C1 segment of cervical spinal cord (tissue), 14 donors: ENCODE measurements around the gene SCYL2.
"Not testable (repeated sequence)": the region's sequence is repeated elsewhere in the genome, so short reads cannot be mapped to it uniquely, and the experiment has no call there.

Experiments
- DNase-seq, 14 donors: peaks; one replicate each; lab custom pipeline; 2025; lab: John Stamatoyannopoulos, UW

The SCYL2 gene, protein sequence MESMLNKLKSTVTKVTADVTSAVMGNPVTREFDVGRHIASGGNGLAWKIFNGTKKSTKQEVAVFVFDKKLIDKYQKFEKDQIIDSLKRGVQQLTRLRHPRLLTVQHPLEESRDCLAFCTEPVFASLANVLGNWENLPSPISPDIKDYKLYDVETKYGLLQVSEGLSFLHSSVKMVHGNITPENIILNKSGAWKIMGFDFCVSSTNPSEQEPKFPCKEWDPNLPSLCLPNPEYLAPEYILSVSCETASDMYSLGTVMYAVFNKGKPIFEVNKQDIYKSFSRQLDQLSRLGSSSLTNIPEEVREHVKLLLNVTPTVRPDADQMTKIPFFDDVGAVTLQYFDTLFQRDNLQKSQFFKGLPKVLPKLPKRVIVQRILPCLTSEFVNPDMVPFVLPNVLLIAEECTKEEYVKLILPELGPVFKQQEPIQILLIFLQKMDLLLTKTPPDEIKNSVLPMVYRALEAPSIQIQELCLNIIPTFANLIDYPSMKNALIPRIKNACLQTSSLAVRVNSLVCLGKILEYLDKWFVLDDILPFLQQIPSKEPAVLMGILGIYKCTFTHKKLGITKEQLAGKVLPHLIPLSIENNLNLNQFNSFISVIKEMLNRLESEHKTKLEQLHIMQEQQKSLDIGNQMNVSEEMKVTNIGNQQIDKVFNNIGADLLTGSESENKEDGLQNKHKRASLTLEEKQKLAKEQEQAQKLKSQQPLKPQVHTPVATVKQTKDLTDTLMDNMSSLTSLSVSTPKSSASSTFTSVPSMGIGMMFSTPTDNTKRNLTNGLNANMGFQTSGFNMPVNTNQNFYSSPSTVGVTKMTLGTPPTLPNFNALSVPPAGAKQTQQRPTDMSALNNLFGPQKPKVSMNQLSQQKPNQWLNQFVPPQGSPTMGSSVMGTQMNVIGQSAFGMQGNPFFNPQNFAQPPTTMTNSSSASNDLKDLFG

DNA sequence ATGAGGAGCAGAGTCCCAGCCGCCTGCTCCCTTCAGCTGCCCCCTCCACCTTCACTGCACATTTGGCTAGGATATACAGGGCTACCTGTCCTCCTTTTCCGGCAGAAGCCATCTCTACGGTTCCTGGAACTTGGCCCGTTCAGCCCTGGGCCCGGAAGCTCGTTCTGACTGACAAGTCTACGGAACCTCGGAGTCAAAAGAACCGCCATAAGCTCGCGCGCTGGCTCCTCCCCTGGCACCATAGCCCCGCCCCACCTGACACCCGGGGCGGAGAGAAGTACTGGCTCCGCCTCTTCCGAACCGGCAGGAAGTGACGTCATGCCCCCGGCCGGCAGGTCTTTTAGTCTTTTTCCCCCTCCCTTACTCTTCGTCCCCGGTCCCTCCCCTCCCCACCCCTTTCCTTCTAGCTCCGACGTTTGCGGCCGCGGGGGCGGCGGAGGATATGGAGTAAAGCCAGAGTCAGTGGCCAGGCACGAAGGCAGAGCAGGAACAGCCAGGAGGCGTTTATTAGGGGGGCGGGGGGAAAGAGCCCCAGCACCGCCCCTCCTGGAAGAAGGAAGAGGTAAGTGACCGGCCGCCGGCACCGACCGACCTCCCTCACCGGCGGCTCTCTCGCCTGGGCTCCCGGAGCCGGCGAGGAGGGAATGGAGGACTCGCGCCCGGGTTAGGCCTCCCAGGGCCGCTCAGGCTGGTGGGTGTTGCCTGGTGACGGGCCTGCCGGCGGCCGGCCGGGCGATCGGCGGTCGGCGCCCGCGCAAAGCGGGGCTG lies at the start of gene SCYL2, which contains the start of gene DEPDC4:
TSS of gene SCYL2 (plus strand) at position 343 of the 768 bp plus-strand sequence. CDS start 15,794 bp downstream, outside the sequence.
TSS of gene DEPDC4 (minus strand) at position 245 of the 768 bp plus-strand sequence. CDS start at position 242, 3 bp downstream.
- peak; percentile 69 to 98 (median 94) for DNase-seq

- no peak for DNase-seq
Measured at GRCh38 chr12:100219328-100220109, 47.5 kb upstream of the SCYL2 start.

- no peak for DNase-seq
Measured at GRCh38 chr12:100221523-100221922, 45.5 kb upstream of the SCYL2 start.

DNA sequence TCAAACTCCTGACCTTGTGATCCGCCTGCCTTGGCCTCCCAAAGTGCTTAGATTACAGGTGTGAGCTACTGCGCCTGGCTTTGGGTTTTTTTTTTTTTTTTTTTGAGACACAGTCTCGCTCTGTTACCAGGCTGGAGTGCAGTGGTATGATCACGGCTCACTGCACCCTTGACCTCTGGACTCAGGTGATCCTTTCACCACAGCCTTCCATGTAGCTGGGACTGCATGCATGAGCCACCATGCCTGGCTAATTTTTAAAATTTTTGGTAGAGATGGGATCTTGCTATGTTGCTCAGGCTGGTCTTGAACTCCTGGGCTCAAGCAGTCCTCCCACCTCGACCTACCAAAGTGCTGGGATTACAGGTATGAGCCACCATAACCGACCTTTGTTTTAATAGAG lies 44.8 kb upstream of the SCYL2 start:
- DNase-seq, result not testable (repeated sequence)

GRCh38 chr12:100225491-100225890 lies 41.5 kb upstream of the SCYL2 start:
- no peak for DNase-seq

DNA sequence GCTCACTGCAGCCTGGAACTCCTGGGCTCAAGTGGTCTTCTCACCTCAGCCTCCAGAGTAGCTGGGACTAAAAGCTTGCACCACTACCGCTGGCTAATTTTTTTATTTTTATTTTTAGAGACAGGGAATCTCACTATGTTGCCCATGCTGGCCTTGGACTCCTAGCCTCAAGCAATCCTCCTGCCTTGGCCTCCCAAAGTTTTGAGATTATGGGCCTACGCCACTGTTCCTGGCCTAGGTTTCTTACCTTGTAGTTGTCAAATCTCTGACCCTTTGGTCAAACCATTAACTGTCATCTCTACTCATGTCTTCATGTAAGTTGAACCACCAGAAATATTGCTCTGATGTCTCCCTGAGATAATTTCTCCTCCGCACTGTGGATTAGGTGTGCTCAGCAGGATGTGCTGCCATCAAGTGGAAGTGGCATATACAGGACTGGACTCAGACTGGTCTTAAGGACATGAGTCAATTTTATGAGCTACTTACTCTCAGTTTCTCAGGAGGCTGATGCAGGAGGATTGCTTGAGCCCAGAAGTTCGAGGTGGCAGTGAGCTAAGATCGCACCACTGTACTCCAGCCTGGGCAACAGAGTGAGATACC lies 37.8 kb upstream of the SCYL2 start:
- no peak for DNase-seq

DNA sequence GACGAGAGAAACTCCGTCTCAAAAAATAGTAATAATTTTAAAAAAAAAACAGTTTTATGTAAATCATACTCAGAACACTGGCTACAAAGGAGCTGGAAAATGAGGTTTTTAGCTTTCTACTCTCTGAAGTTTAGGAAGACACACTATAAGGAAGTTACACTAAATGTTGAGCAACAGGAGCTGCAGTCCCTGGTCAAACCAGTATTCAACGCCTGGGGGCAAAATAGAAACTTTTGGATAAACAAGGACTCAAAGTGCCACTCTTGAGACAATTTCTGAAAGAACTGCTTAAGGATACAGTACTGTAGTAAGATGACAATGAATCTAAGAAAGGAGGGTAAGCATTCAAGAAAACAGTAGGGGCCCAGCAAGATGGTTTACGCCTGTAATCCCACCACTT lies 37.1 kb upstream of the SCYL2 start:
- no peak for DNase-seq

DNA sequence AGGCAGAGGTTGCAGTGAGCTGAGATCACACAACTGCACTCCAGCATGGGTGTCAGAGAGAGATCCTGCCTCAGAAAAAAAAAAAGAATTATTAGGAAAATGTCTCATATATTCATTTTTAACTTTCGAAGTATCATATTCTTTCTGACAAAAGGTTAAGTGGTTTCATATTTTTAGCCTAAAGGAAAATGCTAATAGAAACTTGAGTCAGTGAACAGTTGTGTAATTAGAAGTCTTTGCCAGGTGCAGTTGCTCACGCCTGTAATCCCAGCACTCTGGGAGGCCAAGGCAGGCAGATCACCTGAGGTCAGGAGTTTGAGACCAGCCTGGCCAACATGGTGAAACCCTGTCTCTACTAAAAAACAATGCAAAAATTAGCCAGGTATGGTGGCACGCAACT lies 35.1 kb upstream of the SCYL2 start:
- not testable (repeated sequence) for DNase-seq

- DNase-seq, result no peak
Measured at GRCh38 chr12:100234166-100234565, 32.8 kb upstream of the SCYL2 start.

DNA sequence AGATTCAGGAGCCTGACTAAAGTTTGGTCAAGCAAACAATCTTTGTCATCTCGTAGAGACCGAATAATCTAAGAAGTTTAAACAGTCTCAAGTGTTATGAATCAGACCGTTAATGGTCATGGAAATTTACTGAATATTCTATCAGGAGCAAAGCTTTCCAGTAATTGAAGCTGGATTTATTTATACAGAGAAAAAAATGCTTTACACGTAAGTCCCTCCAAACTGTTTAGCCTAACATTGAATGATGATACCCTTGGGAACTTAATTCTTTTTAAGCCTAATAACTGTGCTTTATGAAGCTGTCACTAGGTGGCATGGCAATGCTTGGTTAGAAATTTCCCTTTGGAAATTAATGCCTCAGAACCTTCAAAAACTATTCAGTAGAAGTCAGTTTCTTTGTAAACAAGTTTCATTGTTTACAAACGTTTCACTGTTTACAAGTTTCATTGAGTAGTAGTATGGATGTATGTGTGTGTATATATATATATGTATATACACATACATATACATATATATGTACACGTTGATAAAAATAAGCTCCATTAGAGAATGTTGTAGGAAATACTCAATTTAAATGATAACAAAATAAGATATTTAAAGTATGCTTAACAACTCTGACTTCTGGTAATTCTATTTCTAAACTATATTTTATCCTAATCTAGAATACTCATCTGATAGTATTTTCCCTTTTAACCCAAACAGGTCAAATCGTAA lies 32.2 kb upstream of the SCYL2 start:
- DNase-seq, result no peak

- no peak for DNase-seq
Measured at GRCh38 chr12:100238801-100239200, 28.2 kb upstream of the SCYL2 start.

DNA sequence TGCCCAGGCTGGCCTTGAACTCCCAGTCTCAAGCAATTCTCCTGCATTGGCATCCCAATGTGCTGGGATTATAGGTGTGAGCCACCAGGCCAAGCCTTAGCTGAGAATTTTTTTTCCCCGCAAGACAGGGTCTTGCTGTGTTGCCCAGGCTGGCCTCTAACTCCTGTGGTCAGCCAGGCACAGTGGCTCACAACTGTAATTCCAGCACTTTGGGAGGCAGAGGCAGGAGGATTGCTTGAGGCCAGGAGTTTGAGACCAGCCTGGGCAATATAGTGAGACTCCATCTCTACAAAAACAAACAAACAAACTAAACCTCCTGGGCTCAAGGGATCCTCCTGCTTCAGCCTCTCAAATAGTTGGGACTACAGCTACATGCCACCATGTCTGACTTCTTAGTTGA lies 27.4 kb upstream of the SCYL2 start:
- no peak for DNase-seq

DNA sequence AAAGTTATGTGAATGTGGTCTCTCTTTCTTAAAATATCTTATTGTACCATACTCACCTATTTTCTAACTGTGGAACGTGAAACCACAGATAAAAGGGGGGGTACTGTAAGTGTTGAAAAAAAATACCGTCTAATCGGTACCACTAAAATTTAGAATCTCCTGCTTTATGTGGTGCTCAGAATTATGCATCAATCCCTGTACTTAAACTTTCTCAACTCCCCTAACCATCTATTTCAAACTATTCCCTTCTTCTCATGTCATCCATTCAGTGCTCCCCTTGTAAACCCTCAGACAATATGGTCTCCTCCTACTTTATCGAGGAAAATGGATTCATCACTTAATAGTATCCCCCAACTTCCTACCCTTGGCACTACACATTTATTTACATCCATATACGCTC lies 23.8 kb upstream of the SCYL2 start:
- no peak for DNase-seq

- DNase-seq, result no peak
Measured at GRCh38 chr12:100247765-100248164, 19.2 kb upstream of the SCYL2 start.

- DNase-seq, result no peak
Measured at GRCh38 chr12:100248886-100249285, 18.1 kb upstream of the SCYL2 start.

DNA sequence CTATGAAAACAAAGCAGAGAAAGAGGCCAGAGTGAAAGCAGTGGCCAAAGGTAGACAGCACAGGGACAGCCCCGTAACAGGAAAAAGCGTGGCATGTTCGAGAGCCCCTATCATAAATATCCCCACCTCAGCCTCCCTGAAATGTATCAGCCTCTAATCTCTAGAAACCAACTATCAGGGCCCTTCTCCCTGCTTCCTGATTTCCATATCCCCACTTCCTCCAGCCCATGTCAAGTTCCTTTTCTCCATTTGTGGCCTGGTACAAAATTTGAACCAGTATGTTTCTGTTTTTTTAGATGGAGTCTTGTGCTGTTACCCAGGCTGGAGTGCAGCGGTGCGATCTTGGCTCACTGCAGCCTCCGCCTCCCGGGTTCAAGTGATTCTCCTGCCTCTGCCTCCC lies 17.0 kb upstream of the SCYL2 start:
- no peak for DNase-seq

GRCh38 chr12:100251917-100252316 lies 15.1 kb upstream of the SCYL2 start:
- no peak for DNase-seq

DNA sequence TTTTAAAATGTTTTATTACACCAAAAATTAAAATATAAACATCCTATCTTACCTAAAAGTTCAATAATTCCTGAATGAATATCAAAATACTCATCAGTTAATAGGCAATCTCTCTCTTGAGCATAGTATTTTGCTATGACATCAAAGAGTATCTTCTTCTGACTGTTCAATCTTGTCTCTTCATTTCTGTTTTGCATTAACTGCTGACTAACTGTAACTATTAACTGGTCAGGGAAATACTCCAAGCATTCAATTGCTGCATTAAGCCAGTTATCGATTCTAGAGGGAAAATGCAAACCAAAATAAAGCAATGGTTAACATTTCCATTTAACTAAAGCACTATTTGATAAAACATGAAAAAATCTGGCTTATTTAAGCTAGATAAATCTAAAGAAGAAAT lies 13.5 kb upstream of the SCYL2 start:
- no peak for DNase-seq

DNA sequence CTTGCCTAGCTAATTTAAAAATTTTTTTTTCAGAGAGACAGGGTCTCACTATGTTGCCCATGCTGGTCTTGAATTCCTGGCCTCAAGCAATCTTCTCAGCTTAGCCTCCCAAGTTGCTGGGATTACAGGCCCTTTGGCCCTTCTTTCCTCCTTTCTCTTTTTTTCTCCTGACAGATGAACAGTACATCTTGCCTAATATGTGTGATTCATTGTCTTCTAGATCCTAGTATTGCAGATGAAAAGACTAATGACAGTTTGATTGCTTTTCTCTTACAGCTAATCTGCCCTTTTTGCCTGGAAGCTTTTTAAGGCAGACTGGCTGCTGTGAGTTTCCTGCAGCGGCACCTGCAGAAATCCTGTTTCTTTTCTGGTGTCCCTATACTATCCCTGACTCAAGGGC lies 12.1 kb upstream of the SCYL2 start:
- DNase-seq, result no peak

DNA sequence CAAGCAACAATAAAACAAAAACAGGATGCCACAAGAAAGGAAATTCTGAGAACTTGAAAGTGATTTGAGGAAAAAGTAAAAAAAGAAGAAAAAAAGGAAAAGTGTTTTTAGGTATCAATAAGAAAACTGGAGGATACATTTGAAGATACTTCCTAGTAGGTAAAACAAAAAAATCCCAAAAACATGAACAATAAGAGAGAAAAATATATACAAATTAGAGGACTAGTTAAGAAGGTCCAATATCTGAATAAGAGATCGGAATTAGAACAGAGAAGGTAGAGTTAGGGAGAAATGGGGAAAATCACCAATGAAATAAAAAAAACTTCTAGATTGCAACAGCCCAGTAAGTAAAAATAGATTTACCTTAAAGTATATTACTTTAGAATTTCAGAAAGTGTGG lies 8.8 kb upstream of the SCYL2 start:
- no peak for DNase-seq
